Memory B cell (primary cell): ENCODE data around the gene PPP1R14C.

ENCODE experiments used
- ATAC-seq: fragments of 150-1000 bp; cut with Tn5 transposase; 2 replicates; pipeline ENCODE4 v1.10.0; 2021; ENCODE audit warnings: low read depth, mild to moderate bottlenecking, moderate library complexity
- DNase-seq, 2 donors: peaks; one replicate each; pipeline ENCODE4 v3.0.0; 2022; ENCODE audit warnings: low spot score in 2 of 2
- H3K27ac Mint-ChIP-seq: one replicate; pipeline ENCODE4 v1.8.0; 2022; ENCODE audit warnings: mild to moderate bottlenecking, moderate library complexity, mixed read lengths
- H3K27me3 Mint-ChIP-seq: one replicate; pipeline ENCODE4 v1.8.0; 2022; ENCODE audit warnings: mixed read lengths
- H3K36me3 Mint-ChIP-seq: one replicate; pipeline ENCODE4 v1.8.0; 2022; ENCODE audit warnings: mild to moderate bottlenecking, mixed read lengths
- H3K4me1 Mint-ChIP-seq: one replicate; pipeline ENCODE4 v1.8.0; 2022; ENCODE audit warnings: mixed read lengths
- H3K4me3 Mint-ChIP-seq: one replicate; pipeline ENCODE4 v1.8.0; 2022; ENCODE audit warnings: mild to moderate bottlenecking, moderate library complexity, mixed read lengths
- H3K9me3 Mint-ChIP-seq: one replicate; pipeline ENCODE4 v1.8.0; 2022; ENCODE audit warnings: mixed read lengths

Gene PPP1R14C

DNA sequence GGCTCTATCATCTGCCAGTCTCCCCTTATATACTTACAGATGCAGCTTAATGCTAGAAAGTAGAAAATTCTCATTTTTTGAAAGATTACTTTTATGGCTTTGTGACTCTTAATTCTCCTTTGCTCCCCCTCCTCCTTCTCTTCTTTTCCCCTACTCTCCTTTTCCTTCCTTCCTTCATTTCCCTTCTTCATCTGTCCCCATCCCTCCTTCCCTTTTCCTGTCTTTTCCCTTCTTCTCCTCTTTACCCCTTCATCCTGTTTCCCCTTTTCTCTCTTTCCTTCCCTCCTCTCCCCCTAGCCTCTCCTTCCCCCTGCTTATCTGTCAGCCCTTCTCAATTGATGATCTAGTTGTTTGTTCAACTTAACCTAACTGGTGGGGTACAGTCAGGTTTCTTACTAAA is 71.5 kb downstream of the PPP1R14C start:
- H3K27ac Mint-ChIP-seq = no peak overlapping the region
- no peak overlapping the region for H3K4me3 Mint-ChIP-seq
- no peaks in the 10 kb centered on the region for H3K9me3 Mint-ChIP-seq
- DNase-seq (no peak), ATAC-seq (no peak)
- H3K27me3 Mint-ChIP-seq = peaks cover 7% of the 10 kb centered on the region
- no peaks in the 10 kb centered on the region for H3K36me3 Mint-ChIP-seq
- peaks cover 12% of the 10 kb centered on the region for H3K4me1 Mint-ChIP-seq

DNA sequence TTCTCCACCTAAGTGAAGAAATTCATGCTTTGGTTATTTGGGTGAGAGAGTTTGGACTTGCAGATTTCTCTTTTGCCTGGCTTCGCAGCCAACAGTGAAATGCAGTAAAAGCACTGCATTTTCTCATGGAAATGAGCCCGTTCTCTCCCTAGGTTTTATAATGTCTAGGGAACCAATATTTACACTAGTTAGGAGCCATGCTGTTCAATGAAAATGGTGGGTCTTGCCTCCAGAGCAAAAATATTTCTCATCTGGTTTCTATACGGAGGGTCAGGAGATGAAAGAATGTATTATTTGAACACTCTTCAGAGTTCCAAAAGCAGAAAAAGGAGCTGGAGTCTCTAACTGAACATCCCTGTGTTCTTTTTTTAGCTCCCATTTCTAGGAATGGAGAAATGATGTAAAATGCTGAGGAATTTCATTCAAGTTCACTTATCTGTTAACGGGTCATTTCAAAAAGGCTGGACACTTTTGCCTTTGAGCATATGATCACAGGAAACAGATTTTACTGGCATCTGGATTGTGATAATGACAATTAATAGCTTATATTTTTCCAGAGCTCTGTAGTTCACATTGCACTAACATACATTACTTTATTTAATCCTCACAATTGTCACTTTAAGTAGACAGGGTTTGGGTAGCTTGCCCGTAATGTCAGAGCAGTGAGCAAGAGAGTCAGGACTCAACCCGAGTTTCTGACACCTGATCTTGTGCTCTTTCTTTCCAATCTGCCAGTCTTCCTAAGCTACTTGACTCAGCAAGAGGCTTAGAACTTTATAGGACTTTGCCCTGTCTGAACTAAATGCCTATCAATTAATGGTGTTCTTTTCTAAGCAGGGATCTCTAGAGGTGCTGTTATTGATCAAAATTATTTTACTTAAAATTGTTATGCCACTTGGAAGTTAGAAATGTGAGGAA is 78.0 kb downstream of the PPP1R14C start:
- peaks cover under 1% of the 10 kb centered on the region for H3K27me3 Mint-ChIP-seq
- no peak overlapping the region for H3K27ac Mint-ChIP-seq

DNA sequence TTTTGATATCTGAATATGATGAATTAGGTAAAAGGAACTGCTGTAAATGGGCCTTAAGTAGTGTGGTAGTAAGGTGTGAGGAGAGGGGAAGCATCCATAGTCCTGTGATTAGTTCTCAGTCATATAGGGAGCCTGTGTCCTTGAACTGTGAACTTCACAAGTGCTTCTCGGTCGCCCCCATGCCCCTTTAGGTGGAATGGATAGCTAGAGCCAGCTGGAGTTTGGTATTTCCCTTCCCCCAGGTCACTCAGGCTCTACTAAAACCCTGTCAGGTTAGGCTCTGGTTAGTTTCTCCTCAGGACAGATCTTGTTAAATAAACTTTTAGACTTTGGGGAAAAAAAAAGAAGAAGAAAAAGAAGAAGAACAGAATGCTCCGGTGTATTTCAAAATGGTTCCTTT is 82.0 kb downstream of the PPP1R14C start:
- peaks cover 5% of the 10 kb centered on the region for H3K27me3 Mint-ChIP-seq
- ATAC-seq = no peak
- no peak for DNase-seq
- no peaks in the 10 kb centered on the region for H3K4me1 Mint-ChIP-seq
- no peaks in the 10 kb centered on the region for H3K9me3 Mint-ChIP-seq
- no peaks in the 10 kb centered on the region for H3K36me3 Mint-ChIP-seq
- no peak overlapping the region for H3K4me3 Mint-ChIP-seq
- H3K27ac Mint-ChIP-seq = no peak overlapping the region

More for the DNA sequence above, 78.0 kb downstream of the PPP1R14C start:
- Mint-ChIP-seq H3K4me1 (no peaks in the 10 kb centered on the region), H3K9me3 (no peaks in the 10 kb centered on the region), H3K36me3 (no peaks in the 10 kb centered on the region), H3K4me3 (no peak overlapping the region)
- ATAC-seq (no peak), DNase-seq (no peak)

DNA sequence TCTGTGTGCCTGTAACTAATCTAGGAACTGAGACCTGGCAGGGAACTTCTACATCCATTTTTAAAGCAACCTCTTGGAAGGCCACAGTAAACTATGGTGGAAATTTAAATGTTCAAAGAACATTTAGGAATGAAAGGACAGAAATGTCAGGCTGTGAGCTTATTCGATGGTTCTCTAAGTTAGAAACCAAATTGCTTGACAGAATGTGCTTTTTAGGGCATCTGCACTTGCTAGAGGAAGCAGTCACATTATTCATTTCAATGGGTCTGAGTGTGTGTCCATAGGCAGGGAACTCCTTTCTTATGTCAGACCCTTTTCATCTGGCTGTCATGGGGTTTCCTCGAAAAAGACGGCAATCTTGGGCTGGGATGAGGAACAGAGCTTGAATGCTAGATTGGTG is 84.4 kb downstream of the PPP1R14C start:
- H3K9me3 Mint-ChIP-seq = no peaks in the 10 kb centered on the region
- H3K27me3 Mint-ChIP-seq = peaks cover 10% of the 10 kb centered on the region
- no peaks in the 10 kb centered on the region for H3K4me1 Mint-ChIP-seq
- ATAC-seq (no peak), DNase-seq (no peak)
- no peak overlapping the region for H3K4me3 Mint-ChIP-seq
- no peak overlapping the region for H3K27ac Mint-ChIP-seq
- H3K36me3 Mint-ChIP-seq = no peaks in the 10 kb centered on the region

DNA sequence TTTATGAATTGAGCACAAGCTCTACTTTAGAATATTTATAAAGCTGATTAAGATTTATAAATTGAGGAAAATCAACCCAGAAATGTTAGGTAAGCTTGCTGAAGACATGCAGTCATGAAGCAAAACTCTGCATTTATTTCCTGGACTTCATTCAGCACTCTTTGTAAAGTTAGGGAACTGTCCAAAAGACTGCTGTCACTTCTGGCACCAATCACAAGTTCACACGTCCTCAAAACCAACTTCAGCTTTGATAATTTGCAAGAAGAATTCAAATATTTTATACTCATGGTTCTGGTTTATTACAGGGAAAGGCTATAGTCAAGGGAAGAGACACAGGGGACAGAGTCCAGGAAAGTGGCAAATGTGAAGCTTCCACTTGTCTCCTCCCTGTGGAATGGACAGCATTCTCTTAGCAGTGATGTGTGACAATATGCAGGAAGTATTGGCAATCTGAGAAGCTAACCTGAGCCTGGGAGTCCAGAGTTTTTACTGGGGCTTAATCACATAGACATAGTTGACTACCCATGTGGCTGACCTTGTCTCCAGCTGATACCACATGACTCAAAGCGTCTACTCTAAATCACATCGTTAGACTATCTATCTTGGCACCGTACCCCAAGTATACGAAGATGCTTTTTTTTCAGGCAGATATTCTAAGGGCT is 85.4 kb downstream of the PPP1R14C start:
- Mint-ChIP-seq H3K4me1 (no peaks in the 10 kb centered on the region), H3K4me3 (no peak overlapping the region), H3K36me3 (no peaks in the 10 kb centered on the region), H3K27me3 (peaks cover 10% of the 10 kb centered on the region), H3K27ac (no peak overlapping the region), H3K9me3 (peaks cover 4% of the 10 kb centered on the region)
- no peak for ATAC-seq
- no peak for DNase-seq

DNA sequence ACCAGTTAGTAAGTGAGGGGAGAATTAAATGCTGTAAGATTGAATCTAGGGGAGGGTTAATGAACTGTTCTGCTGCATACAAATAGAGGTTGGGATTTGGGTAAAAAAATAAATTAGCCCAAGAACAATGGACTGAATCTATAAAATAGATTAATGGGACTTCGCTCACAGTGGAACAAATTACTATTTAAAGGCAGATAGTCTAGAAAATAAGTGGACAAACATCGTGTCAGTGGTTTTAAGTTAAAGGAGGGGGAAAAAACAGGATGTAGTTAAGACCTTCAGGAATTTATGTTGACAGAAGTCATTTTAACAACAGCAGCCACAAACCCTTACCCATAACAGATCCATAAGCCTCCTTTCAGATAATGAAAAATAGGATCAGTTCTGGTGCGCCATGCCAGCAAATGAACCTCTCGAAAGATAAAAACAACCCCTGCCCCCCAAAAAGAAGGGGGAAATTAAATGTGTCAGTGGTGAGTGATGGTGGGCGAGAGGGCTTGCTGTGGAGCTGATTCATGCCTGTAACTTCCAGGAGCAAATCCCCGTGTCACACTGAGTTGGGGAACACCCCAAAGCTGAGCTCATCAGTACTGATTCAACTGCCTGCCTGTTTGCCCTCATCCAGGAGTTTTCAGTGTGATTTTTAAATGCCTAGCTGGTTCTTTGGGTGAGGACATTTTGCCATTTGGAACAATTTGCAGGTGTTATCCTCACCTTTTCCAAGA is 86.8 kb downstream of the PPP1R14C start:
- no peak for ATAC-seq
- peaks cover 4% of the 10 kb centered on the region for H3K9me3 Mint-ChIP-seq

DNA sequence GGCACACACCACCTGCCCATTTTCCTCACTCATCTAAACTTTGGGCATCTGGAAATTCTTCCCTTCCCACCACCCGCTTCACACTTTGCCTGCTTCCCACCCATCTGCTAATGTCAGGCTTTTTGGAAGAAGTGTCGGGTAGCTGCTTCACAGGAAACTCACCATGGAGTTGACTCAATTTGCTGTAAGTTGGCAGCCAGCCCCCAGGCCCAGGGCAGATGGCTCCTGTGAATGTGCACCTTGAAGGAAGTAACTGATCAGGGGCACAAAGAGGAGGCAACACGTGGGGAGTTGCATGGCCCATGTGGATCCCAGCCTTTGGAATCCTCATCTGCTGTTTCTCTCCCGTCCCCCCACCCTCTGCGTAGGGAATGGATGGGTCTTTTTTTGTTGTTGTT is 87.3 kb downstream of the PPP1R14C start:
- DNase-seq = no peak
- Mint-ChIP-seq H3K4me1 (peaks cover under 1% of the 10 kb centered on the region), H3K4me3 (no peak overlapping the region), H3K36me3 (no peaks in the 10 kb centered on the region), H3K9me3 (peaks cover 4% of the 10 kb centered on the region), H3K27ac (no peak overlapping the region), H3K27me3 (peaks cover 11% of the 10 kb centered on the region)
- ATAC-seq = no peak

More for the DNA sequence above, 86.8 kb downstream of the PPP1R14C start:
- H3K4me1 Mint-ChIP-seq = no peaks in the 10 kb centered on the region
- no peak for DNase-seq
- no peak overlapping the region for H3K27ac Mint-ChIP-seq
- H3K27me3 Mint-ChIP-seq = peaks cover 11% of the 10 kb centered on the region
- no peak overlapping the region for H3K4me3 Mint-ChIP-seq
- no peaks in the 10 kb centered on the region for H3K36me3 Mint-ChIP-seq

DNA sequence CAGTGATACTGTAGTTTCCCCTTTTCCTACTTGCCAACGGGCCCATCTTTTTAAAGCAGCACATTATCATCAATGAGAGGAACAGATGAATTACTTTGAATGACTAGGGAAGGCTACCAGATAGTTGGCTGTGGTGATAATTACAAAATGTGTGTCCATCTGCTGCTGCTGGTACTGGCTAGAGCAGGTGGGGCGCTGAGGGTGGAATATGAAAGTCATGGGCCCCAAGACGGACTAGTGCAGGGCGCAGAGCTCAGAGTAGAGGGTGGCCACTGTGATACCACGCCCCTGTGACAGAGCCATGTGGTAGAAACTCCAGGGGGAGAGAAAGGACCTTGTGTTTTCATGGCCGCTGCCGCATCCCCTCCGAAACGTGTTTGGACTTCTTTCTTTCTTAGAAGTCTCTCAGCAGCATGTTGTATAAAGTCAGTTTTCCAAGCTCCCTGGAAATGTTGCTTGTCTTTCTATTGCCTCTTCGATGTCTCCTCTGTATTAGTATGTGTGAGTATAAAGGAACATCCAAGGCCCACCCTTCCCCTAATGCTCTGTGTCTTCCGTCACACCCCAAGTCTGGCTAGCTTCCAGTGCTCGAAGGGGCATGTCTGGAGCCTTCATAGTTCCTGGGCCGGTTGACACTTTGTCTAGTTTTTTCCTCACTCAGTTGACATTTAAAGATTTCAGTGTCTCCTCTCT is 88.1 kb downstream of the PPP1R14C start:
- Mint-ChIP-seq H3K4me1 (peaks cover 3% of the 10 kb centered on the region), H3K27ac (no peak overlapping the region), H3K9me3 (peaks cover 4% of the 10 kb centered on the region), H3K36me3 (no peaks in the 10 kb centered on the region), H3K27me3 (peaks cover 11% of the 10 kb centered on the region), H3K4me3 (no peak overlapping the region)
- ATAC-seq = no peak
- no peak for DNase-seq

DNA sequence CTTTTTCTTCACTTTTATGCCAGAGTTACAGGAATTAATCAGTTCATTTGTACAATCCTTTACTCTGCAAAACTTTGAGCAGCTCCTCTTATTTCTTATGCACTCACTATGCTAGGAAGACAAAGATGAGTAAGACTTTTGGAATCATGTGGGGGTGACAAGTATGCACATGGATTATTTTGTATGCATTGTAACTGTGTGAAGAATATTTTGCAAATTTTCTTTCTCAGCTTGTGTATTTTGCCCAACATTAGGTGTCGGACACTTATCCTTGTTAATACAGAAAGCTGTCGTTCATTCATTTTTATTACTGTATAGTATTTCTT is 88.6 kb downstream of the PPP1R14C start:
- Mint-ChIP-seq H3K4me3 (no peak overlapping the region), H3K4me1 (peaks cover 8% of the 10 kb centered on the region), H3K9me3 (peaks cover 4% of the 10 kb centered on the region), H3K27me3 (peaks cover 15% of the 10 kb centered on the region), H3K36me3 (no peaks in the 10 kb centered on the region), H3K27ac (no peak overlapping the region)
- ATAC-seq (no peak), DNase-seq (no peak)

DNA sequence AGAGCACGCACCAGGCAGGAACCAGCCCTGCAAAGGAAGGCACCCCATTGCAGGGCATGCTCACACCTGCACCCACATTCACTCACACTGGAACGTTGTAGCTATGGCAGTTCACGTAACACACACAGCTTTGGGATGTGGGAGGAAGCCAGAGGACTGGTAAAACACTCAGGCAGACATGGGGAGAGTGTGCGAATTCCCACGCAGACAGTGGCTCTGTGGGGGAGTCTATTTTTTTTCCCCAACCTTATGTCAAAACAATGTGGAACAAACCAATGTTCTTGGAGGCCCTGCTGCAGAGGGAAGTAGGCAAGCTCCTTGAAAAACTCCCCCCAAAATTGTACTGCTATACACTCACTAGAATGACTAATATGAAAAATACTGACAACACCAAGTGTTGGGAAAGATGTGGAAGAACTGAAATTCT is 91.0 kb downstream of the PPP1R14C start:
- no peak overlapping the region for H3K4me3 Mint-ChIP-seq
- DNase-seq = no peak
- H3K27me3 Mint-ChIP-seq = peaks cover 12% of the 10 kb centered on the region
- peaks cover 8% of the 10 kb centered on the region for H3K4me1 Mint-ChIP-seq
- no peak for ATAC-seq
- H3K9me3 Mint-ChIP-seq = peaks cover 4% of the 10 kb centered on the region
- H3K36me3 Mint-ChIP-seq = no peaks in the 10 kb centered on the region
- no peak overlapping the region for H3K27ac Mint-ChIP-seq

DNA sequence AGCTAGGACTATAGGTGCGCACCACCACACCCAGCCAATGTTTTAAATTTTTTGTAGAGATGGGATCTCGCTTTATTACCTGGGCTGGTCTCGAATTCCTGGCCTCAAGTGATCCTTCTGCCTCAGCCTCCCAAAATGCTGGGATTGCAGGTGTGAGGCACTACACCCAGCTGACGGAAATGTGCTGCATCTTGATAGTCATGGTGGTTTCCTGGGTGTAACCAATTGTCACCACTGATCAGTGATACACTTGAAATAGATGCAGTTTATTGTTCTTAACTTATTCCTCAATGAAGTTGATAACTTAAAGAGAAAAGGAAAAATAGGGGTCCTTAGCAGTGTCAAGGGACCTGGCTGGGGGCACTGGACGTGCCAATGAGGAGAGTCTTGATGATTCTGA is 92.4 kb downstream of the PPP1R14C start:
- Mint-ChIP-seq H3K4me1 (peaks cover 8% of the 10 kb centered on the region), H3K27me3 (peaks cover 12% of the 10 kb centered on the region), H3K9me3 (peaks cover 7% of the 10 kb centered on the region), H3K27ac (no peak overlapping the region), H3K36me3 (no peaks in the 10 kb centered on the region), H3K4me3 (no peak overlapping the region)
- ATAC-seq = no peak
- no peak for DNase-seq

DNA sequence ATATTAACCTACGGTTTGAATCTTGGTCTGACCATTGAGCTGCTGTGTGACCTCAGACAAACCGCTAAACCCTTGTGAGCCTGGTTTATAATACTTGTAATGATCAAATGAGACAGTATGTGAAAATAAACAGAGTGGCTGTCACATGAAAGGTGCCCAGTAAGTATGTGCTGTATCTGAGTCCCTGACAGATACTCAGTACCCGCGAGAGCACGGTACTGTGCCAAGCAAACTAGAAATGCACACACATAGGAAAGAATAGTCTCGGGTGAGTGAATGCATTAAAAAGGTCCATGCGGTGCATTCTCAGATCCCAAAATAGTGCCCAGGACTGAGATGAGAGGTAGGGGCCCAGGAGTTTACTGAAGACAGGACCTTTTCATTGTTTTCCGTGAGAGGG is 93.3 kb downstream of the PPP1R14C start:
- no peaks in the 10 kb centered on the region for H3K36me3 Mint-ChIP-seq
- peaks cover 7% of the 10 kb centered on the region for H3K9me3 Mint-ChIP-seq
- no peak for DNase-seq
- peaks cover 8% of the 10 kb centered on the region for H3K4me1 Mint-ChIP-seq
- H3K27ac Mint-ChIP-seq = no peak overlapping the region
- peaks cover 7% of the 10 kb centered on the region for H3K27me3 Mint-ChIP-seq
- H3K4me3 Mint-ChIP-seq = no peak overlapping the region
- no peak for ATAC-seq

DNA sequence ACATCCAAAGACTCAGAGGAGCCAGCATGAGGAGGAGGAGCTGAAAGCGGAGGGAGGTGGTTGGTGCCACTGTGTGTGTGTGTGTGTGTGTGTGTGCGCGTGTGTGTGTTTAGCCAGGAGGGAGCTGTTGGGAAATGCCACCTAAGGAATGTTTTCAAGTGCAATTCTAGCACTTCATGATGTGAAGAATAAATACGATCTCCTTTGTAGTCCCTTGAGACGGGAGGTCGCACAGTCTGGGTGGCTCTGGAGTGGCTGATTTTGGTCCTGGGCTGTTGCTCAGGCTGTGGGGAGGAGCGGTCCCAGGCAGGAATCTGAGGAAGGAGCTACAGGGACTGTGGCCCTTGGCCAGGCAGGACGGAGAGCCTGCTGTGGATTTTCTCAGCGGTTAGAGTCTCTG is 93.7 kb downstream of the PPP1R14C start:
- H3K27me3 Mint-ChIP-seq = peaks cover 7% of the 10 kb centered on the region
- H3K4me1 Mint-ChIP-seq = peaks cover 8% of the 10 kb centered on the region
- H3K4me3 Mint-ChIP-seq = no peak overlapping the region
- no peak overlapping the region for H3K27ac Mint-ChIP-seq
- DNase-seq (no peak), ATAC-seq (no peak)
- peaks cover 7% of the 10 kb centered on the region for H3K9me3 Mint-ChIP-seq
- H3K36me3 Mint-ChIP-seq = no peaks in the 10 kb centered on the region

DNA sequence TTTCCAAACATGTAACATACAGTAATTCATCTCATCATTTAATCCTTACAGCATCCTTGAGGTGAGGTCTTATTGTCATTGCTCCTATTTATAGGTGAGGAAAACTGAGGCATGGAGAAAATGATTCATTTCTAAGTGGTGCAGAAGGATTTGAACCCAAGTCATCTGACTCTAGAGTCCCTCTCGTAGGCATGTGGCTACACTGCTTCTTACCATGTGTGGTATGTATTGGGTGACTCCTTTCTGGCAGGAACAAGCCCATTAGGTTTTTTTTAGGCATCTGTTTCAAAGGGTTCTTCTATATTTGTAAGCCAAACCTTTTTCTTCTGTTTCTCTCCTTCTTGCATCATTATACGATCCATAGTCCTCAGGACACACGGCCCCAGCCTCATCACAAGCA is 94.8 kb downstream of the PPP1R14C start:
- no peak overlapping the region for H3K4me3 Mint-ChIP-seq

More for the DNA sequence above, 94.8 kb downstream of the PPP1R14C start:
- ATAC-seq (no peak), DNase-seq (no peak)
- peaks cover 8% of the 10 kb centered on the region for H3K4me1 Mint-ChIP-seq
- H3K27ac Mint-ChIP-seq = no peak overlapping the region
- peaks cover 7% of the 10 kb centered on the region for H3K27me3 Mint-ChIP-seq
- peaks cover 7% of the 10 kb centered on the region for H3K9me3 Mint-ChIP-seq
- H3K36me3 Mint-ChIP-seq = no peaks in the 10 kb centered on the region
